ENCODE results near the gene PCDHA2. TPM values are rescaled to one million over a fixed set of nuclear protein-coding genes. Genes with fewer than 3 reads are reported as not detected.
A peak's percentile ranks its signal among the peaks of the same experiment; 100 is the strongest.
"Not testable (repeated sequence)": the region's sequence is repeated elsewhere in the genome, so short reads cannot be mapped to it uniquely, and the experiment has no call there.

Gene PCDHA2
- total and polyA plus RNA-seq, 2 of the 8 experiments (the other 6 are each of a cell fraction or from before 2014, with no cell fraction given), result 0.86 to 1.9 TPM

DNA sequence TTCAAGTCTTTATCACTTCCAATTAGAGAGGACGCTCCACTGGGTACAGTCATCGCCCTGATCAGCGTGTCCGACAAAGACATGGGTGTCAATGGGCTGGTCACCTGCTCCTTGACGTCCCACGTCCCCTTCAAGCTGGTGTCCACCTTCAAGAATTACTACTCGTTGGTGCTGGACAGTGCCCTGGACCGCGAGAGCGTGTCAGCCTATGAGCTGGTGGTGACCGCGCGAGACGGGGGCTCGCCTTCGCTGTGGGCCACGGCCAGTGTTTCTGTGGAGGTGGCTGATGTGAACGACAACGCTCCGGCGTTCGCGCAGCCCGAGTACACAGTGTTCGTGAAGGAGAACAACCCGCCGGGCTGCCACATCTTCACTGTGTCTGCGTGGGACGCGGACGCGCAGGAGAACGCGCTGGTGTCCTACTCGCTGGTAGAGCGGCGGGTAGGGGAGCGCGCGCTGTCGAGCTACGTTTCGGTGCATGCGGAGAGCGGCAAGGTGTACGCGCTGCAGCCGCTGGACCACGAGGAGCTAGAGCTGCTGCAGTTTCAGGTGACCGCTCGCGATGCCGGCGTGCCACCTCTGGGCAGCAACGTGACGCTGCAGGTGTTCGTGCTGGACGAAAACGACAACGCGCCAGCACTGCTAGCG is 13.7 kb downstream of the PCDHA2 start:
- not testable (repeated sequence) for H3K4me3 ChIP-seq (ENCODE audit: extremely low read depth in 1 of 4, insufficient read depth in 2 of 4, low read depth in 3 of 4, low read length in 4 of 4); H3K56ac ChIP-seq (replicated peaks; ENCODE audit: insufficient read length, low read depth, low read length); H3K27ac ChIP-seq (ENCODE audit: low read depth, low read length); H4K20me1 ChIP-seq (replicated peaks in 1 of 2; ENCODE audit: control insufficient read depth in 1 of 2, insufficient read depth in 2 of 2, low read length in 2 of 2); H2BK20ac ChIP-seq (ENCODE audit: low read length); H4K91ac ChIP-seq (replicated peaks; ENCODE audit: insufficient read length, low read length); H4K8ac ChIP-seq (ENCODE audit: extremely low read depth, insufficient read depth, low read length); H2BK15ac ChIP-seq (ENCODE audit: low read length); H3K27me3 ChIP-seq (replicated peaks in 1 of 4; ENCODE audit: control insufficient read depth in 3 of 4, extremely low read depth in 1 of 4, insufficient read depth in 3 of 4, low read length in 3 of 4); H2BK5ac ChIP-seq (ENCODE audit: low read depth, low read length); H3K18ac ChIP-seq (ENCODE audit: extremely low read depth, low read length); FAIRE-seq; H3K23me2 ChIP-seq (ENCODE audit: low read depth, low read length); H3K9ac ChIP-seq (replicated peaks in 1 of 4; ENCODE audit: extremely low read depth in 1 of 4, low read depth in 3 of 4, low read length in 3 of 4); H2AFZ ChIP-seq (ENCODE audit: low read length); H3K79me2 ChIP-seq (ENCODE audit: control insufficient read depth in 1 of 2, insufficient read depth in 2 of 2, low read length in 2 of 2); H4K5ac ChIP-seq (ENCODE audit: insufficient read length, low read depth, low read length); H3K23ac ChIP-seq (ENCODE audit: insufficient read length); H3K14ac ChIP-seq (ENCODE audit: insufficient read length); H3K36me3 ChIP-seq (ENCODE audit: control insufficient read depth in 2 of 4, insufficient read depth in 4 of 4, low read length in 3 of 4); H3K4me1 ChIP-seq (replicated peaks in 1 of 4; ENCODE audit: control insufficient read depth in 3 of 4, insufficient read depth in 4 of 4, low read length in 3 of 4); H2AK5ac ChIP-seq (ENCODE audit: low read depth, low read length); DNase-seq (ENCODE audit: low read depth in 1 of 2, low spot score in 2 of 2); H2BK120ac ChIP-seq (replicated peaks; ENCODE audit: low read depth, low read length); H3K9me3 ChIP-seq (ENCODE audit: insufficient read depth in 2 of 2, low read depth in 1 of 2, low read length in 1 of 2); H3K79me1 ChIP-seq (ENCODE audit: low read depth, low read length); H3K4ac ChIP-seq (replicated peaks; ENCODE audit: insufficient read length, low read depth, low read length)
- WGBS, 2 experiments (ENCODE audit: extremely low coverage in 1 of 2, insufficient coverage in 1 of 2, insufficient read length in 1 of 2, insufficient replicate concordance in 2 of 2, low coverage in 1 of 2, low lambda C conversion rate in 2 of 2, missing lambda C conversion rate in 1 of 2), result 98% methylated on average over 56 of the region's 62 CpGs; no CpG with 5 or more reads in 1 of the 2 experiments
- Histone ChIP-seq H2BK12ac (ENCODE audit: low read depth, low read length) (peak overlapping the region; percentile 46; the same call in 1 of the 2 replicates), H3K4me2 (ENCODE audit: insufficient read depth in 1 of 2, low read depth in 2 of 2, low read length in 2 of 2) (peak overlapping the region in 1 of 2 experiments; percentile 59; a peak in 1 of 4 replicates)
- CTCF ChIA-PET (ENCODE audit: partially characterized antibody), result interaction anchor here (0.6 to 5.5 kb wide), 42 partner anchors 8 to 374 kb away, joined by 3 to 59 read pairs (median 6); partner anchors contain the start of genes PCDHA1, PCDHA10, PCDHA11 and PCDHA12
- POLR2A ChIA-PET (ENCODE audit: partially characterized antibody), result interaction anchor here (0.6 to 2.1 kb wide), 6 partner anchors 8 to 232 kb away, joined by 3 to 8 read pairs (median 4); partner anchors contain the start of genes PCDHA1 and PCDHA2
